GM19239 (cell line): ENCODE results near the gene KCNG1.

Source experiments
- DNase-seq: peaks from one replicate; pipeline ENCODE4 v3.0.0; 2011; ENCODE audit warnings: low spot score; ENCODE audit not compliant: insufficient read length
- FAIRE-seq: peaks from 2 replicates; lab custom pipeline; 2011; peaks lifted over from hg19 to GRCh38; lab: Jason Lieb, UNC

The KCNG1 gene

DNA sequence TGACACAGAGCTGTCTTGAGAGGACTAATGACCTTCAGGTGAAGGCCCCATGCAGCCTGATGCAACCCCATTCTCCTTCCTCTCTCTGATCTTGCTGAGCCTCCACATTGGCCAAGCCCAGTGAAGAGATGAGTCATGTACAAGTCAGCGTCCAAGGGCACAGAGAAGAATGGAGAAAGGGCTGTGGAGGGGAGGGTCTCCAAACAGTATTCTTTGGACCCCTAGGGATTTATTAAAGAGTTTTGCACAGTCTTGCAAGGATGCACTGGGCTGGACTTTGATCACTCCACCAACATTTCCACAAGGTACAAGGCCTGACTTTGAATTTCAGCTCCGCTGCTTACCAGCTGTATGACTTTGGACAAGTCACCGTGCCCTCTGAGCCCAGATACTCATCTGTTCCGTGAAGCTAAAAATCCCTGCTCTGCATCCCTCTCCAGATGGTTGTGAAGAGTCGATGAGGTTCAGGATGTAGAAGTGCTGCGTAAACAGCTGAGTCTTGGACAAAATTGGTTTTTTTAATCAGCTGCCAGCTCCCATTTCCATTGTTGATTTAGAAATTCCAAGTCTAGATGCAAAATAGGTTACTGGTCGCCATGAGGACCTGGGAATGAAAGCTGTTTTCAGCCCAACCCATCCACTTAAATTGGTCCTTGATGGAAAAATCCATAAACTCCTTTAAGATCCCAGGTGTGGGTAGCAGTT lies 14.1 kb upstream of the KCNG1 start:
- FAIRE-seq, result no peak
- no peak for DNase-seq

GRCh38 chr20:51036226-51036625 lies 13.3 kb upstream of the KCNG1 start:
- no peak for DNase-seq
- FAIRE-seq, result no peak

DNA sequence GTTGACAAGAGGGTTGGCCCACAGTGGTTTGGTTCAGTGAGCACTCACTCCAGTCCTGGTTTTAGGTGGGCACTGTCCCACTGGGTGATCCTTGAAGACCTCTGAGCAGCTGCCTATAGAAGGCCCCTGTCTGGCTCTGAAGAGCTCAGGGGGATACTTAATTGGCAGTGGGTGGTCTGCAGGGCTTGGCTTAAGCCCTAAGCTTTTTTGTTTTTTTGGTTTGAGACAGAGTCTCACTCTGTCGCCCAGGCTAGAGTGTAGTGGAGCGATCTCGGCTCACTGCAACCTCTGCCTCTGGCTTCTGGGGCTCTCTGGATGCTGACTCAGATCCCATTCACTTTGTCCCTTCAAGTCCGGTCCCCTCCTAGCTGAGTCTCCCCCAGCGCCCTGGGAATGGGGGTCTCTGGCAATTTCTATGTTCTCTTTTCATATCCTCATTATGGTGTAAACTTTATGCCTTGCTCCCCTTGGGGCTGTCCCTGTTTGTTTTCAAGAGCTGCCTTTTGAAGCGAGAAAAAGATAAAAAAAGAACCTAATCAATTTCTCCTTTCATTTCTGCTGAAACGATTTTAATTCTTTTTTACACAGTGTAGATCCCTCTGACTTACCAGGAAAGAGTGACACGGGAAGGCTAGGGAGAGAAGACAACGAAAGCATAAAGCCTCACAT lies 12.2 kb upstream of the KCNG1 start:
- no peak for DNase-seq

GRCh38 chr20:51034476-51034875 lies 11.6 kb upstream of the KCNG1 start:
- no peak for DNase-seq
- FAIRE-seq, result no peak

More for the DNA sequence above, 12.2 kb upstream of the KCNG1 start:
- no peak for FAIRE-seq

GRCh38 chr20:51029963-51030920 lies 7.3 kb upstream of the KCNG1 start:
- FAIRE-seq (no peak), DNase-seq (no peak)

DNA sequence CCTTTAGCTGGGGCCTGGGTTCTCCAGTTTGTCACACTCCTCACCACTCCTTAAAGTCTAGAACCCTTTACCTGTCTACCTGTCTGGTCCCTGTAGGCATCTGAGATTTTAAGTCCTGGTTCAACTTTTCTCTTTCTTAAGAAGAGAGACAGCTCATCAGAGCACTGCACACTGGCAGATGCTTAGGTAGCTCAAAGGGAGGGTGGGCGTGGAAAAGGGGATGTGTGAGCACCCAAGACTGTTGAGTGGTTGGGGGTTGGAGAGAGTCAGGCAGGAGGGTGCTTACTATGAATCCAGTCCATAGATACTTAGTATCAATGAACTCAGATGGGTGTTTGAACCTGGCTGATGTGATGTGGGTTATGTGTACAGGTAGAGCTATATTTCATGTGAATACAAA lies 6.6 kb upstream of the KCNG1 start:
- DNase-seq (no peak), FAIRE-seq (no peak)

GRCh38 chr20:51028616-51029212 lies 5.8 kb upstream of the KCNG1 start:
- FAIRE-seq, result no peak
- DNase-seq, result no peak

DNA sequence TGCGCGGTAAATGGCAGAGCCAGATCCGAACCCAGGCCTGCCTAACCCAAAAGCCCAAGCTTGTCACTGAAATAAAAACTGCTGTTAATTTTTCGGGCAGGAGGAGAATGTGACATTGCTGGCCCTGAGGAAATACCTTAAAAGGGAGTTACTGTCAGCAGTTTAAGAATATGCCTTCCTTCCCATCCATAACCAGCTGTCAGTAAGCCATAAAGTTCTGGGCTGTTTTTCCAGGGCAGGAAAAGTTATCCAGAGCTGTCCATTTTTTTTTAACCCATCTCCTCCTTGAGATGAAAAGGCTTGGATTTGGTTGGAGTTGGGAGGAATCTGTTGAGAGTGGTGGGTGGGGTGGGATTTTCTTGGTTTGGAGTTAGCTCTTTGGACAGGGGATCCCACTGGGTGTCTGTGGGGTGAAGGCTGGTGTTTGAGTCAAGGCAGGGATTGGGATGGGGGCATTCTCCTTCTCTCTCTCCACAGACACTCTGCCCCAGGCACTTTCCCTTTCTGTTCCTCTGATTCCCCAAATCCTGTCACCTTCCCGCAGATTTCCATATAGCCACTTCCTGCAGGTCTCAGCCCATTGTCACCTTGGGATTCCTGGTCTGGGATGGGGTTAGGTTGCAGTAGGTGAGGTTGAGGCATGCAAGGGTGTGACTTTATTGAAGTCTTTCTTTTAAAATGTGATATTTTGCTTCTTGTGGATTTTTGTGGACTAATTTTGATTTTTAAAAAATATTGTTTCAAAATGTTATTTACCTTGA lies 4.3 kb upstream of the KCNG1 start:
- FAIRE-seq, result no peak
- no peak for DNase-seq

DNA sequence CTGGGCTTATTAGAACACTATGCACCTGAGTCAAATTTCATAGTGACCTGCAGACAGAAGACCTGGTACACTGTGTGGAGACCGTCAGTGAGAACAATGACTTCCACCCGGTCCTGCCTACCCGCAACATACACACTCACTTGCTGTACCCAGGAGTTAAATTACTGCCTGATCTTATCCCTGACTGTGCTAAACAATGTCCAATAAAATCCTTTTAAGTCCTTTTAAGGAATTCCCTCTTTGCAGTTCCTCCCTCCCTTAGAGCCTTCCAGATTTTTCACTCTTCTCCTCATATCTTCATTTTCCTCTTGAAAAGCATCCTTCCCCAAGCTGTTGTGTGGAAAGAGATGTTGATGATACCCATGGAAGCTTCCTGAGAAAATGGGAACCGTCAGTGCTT lies 3.4 kb upstream of the KCNG1 start:
- no peak for DNase-seq
- FAIRE-seq, result no peak

GRCh38 chr20:51024761-51025160 lies 1.9 kb upstream of the KCNG1 start:
- no peak for FAIRE-seq
- no peak for DNase-seq

DNA sequence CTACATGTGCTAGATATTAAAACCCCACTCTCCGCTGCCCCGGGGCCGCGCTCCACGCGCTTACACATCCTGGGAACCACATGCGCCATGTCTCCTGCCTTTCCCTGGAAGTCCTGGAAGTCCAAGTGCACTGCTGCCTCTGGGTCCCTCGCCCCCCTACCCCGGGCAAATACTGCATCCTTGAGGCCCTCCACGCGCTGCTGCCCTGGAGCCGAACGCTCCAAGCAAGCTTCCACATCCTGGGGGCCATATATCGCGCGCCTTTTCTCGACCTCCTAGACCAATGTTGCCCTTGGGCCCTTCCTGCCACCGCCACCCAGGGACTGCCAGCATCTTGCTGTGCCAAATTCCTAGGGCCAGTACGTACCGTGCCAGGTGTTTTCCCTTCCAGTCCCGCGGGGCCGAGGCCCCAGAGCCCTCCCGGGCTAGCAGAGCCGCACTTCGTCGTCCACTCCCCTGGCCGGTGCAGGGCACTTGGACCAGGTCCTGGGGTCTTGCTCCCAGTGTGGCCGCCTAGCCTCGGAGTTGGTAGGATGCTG lies 779 bp upstream of the KCNG1 start:
- no peak for FAIRE-seq
- DNase-seq, result no peak

DNA sequence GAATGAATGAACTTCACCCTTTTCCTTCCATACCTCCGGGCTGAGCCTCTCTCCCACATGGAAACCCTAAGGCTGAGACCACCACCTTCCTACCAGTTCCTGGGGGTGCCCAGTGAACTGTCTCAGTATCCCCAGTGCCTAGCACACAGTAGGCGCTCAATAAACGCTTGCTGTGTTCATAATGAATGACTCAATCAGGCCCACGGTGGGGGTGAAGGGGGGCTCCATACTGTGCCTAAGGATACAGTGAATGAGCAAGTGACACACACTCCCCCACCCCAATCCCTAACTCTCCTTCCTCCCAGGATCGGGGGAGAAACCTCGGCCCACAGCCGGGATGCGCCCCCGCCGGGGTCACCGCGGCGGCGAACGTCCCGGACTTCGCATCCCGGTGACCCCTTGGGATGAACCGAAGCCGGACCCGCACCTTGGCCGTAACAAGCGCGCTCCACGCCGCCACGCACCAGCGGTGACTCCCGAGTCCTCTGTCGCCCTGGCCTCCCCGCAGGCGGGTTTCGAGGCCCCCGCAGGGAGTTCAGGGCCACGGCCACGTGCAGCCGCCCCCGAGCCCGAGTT lies 592 bp downstream of the KCNG1 start:
- FAIRE-seq, result no peak
- DNase-seq, result no peak

DNA sequence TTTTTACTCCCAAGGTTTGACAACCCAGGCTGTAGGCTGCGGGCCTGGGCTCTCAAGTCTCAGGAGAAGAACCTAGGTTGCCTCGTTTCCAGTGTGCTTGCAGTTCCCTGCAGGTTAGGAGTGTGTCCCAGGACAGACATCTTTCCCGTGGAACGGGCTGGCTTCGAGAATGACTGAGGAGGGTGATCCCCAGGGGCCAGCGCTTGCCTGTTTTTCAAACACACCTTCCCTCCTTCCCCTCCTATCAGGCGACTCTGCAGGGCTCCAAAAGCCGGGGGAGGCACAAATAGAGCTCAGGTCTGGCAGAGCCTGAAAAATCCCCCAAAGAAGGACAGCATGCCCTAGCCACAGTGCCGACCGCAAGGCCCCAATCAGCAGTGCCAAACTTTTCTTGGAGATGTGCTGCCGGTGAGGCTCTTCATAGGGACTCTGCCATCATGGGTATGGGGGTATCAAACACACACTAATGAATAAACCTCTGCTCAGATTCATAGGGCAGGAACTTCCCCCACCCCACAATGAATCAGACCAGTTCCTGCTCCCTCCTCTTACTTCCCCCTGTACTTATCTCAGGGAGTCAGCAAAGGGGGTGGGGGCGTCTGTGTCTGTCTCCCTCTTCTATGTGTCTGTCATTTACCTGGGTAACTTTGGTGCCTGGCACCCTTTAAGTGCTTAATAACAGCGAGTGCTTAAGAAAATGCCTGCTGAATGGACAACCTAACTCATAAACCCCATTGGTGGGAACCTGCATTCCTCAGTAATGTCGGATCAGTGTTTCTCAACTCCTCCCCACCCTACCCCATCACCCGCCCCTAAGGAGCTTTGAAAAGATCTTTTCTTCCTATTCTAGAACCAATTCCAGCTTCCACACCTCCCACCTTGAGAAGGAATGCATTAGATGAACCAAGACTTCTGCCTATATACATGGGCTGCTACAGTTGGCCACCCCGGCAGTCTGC lies 1.6 kb downstream of the KCNG1 start:
- FAIRE-seq, result no peak
- DNase-seq, result no peak

GRCh38 chr20:51020657-51021056 lies 2.2 kb downstream of the KCNG1 start:
- DNase-seq (no peak), FAIRE-seq (no peak)

DNA sequence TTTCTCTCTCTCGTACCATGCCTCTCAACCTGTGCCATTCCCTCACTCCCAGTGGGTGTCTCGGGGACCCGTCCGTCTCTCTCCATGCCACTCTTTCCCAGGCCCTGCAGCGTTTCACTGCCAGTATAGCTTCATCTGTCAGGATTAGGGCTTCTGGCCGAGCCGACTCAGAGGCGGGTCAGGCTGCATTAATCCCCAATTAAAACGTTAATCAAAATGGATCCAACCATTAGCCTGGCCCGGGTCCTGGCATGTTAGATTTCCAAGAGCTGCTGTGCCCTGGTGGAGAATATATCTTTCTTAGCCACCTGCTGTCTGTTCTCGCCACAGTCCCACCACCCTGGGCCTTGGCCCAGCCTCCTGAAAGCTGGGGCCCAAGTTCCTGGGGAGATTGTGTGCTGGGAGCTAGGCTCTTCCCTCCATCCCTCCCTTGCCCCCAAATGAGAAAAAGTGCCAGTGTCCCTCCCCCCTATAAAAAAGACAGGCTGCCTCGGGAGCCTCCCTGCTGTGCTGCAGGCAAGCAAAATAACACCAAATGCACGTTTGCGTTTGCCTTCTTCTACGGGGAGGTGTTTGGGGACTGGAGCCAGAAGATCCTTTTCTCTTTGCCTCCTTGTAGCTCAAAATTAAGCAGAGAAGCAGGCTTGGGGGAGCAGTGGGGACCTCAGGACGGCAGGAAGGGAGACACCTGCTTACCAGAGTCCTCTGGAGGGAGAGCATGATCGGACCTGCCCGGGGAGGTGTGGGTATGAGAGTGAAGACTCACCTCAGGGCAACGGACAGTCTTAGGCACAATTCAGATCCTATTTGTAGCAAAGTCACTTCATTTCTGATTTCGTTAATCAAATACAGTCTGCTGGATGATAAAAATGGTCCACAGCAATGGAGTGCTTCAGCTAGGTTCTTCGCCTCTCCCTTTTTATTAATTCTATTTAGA lies 3.0 kb downstream of the KCNG1 start:
- DNase-seq (no peak), FAIRE-seq (no peak)

- DNase-seq, result no peak
- no peak for FAIRE-seq
Observed at GRCh38 chr20:51017251-51017650, 5.7 kb downstream of the KCNG1 start.

DNA sequence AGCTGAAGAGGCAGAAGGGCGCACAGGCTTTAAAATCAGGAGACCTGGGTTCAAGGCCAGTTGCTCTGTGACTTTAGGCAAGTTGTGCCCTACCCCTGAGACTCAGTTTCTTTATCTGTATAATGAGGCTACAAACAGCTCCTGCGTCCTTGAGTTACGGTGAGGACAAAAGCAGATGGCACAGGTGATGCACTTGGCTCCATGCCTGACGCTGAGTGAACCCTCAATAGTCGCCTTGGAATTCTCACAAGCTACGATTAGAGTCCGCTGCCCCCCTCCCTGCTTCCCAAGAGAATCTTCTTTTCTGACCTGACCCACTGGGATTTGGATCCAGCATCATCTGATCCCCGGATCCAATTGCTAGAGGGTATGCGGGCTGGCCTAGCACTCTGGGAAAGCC lies 6.4 kb downstream of the KCNG1 start:
- DNase-seq (no peak), FAIRE-seq (no peak)
